Keratinocyte (primary cell): ENCODE measurements around the gene ITPR1. TPM values are rescaled to one million over a fixed set of nuclear protein-coding genes. Genes with fewer than 3 reads are reported as not detected.

ENCODE experiments used
- DNase-seq: peaks from one replicate; pipeline ENCODE4 v3.0.0-alpha.2; 2011; ENCODE audit warnings: low read depth, missing footprints, low spot score
- FAIRE-seq: peaks from 2 replicates; lab custom pipeline; 2011; peaks lifted over from hg19 to GRCh38; lab: Jason Lieb, UNC
- H2AFZ ChIP-seq: 2 replicates; pipeline ENCODE4 v1.6.0; 2012; ENCODE audit warnings: low read length, control low read depth, inconsistent platforms; ENCODE audit not compliant: control insufficient read depth
- H3K27ac ChIP-seq: 2 replicates; pipeline ENCODE4 v1.5.1; 2011; ENCODE audit warnings: low read length; ENCODE audit not compliant: control insufficient read depth, insufficient read depth
- H3K27me3 ChIP-seq: 3 replicates; pipeline ENCODE4 v1.6.0; 2011; ENCODE audit warnings: low read length; ENCODE audit not compliant: control insufficient read depth, insufficient read depth; ENCODE audit errors: extremely low read depth
- H3K36me3 ChIP-seq, 2 experiments: 2 replicates in 1 of 2; 3 replicates in 1 of 2; pipeline ENCODE4 v1.5.1; 2011; ENCODE audit warnings: low read length in 2 of 2, mild to moderate bottlenecking in 1 of 2; ENCODE audit not compliant: control insufficient read depth in 2 of 2, insufficient read depth in 2 of 2; ENCODE audit errors: extremely low read depth in 1 of 2
- H3K4me1 ChIP-seq: 3 replicates; pipeline ENCODE4 v1.5.1; 2011; ENCODE audit warnings: low read length; ENCODE audit not compliant: control insufficient read depth, insufficient read depth; ENCODE audit errors: extremely low read depth
- H3K4me2 ChIP-seq: 3 replicates; pipeline ENCODE4 v1.6.0; 2011; ENCODE audit warnings: low read depth, low read length; ENCODE audit not compliant: control insufficient read depth, insufficient read depth; ENCODE audit errors: extremely low read depth
- H3K4me3 ChIP-seq, 3 experiments: fragments of 200-600 bp in 1 of 3; sonication (generic) in 1 of 3; 2 replicates in 2 of 3; 3 replicates in 1 of 3; pipeline ENCODE4 v1.5.1; 2011 to 2016; ENCODE audit warnings: low read length in 3 of 3, mild to moderate bottlenecking in 3 of 3, control low read depth in 2 of 3, inconsistent platforms in 1 of 3, low read depth in 1 of 3, mixed read lengths in 1 of 3, mixed run types in 1 of 3, moderate library complexity in 1 of 3; ENCODE audit not compliant: control insufficient read depth in 2 of 3, insufficient read depth in 2 of 3; ENCODE audit errors: extremely low read depth in 1 of 3
- H3K79me2 ChIP-seq: 2 replicates; pipeline ENCODE4 v1.6.0; 2012; ENCODE audit warnings: low read length; ENCODE audit not compliant: control insufficient read depth, insufficient read depth
- H3K9ac ChIP-seq: 3 replicates; pipeline ENCODE4 v1.6.0; 2011; ENCODE audit warnings: low read length; ENCODE audit not compliant: control insufficient read depth, insufficient read depth; ENCODE audit errors: extremely low read depth
- H3K9me1 ChIP-seq: 3 replicates; pipeline ENCODE4 v1.6.0; 2011; ENCODE audit warnings: low read length; ENCODE audit not compliant: control insufficient read depth, insufficient read depth; ENCODE audit errors: extremely low read depth
- H3K9me3 ChIP-seq: 2 replicates; pipeline ENCODE4 v1.5.1; 2012; ENCODE audit warnings: low read depth, low read length; ENCODE audit not compliant: control insufficient read depth
- H4K20me1 ChIP-seq: 3 replicates; pipeline ENCODE4 v1.6.0; 2011; ENCODE audit warnings: low read length; ENCODE audit not compliant: control insufficient read depth, insufficient read depth; ENCODE audit errors: extremely low read depth
- CTCF ChIP-seq, 3 experiments: IDR thresholded peaks in 1 of 3; conservative IDR thresholded peaks in 1 of 3; optimal IDR thresholded peaks in 1 of 3; 2 replicates in 2 of 3; 3 replicates in 1 of 3; pipeline versions ENCODE3 to v1.5.1; 2011; ENCODE audit warnings: low read length in 3 of 3, mild to moderate bottlenecking in 3 of 3, moderate library complexity in 2 of 3, control low read depth in 1 of 3, inconsistent platforms in 1 of 3; ENCODE audit not compliant: insufficient read depth in 2 of 3; ENCODE audit errors: extremely low read depth in 1 of 3
- EZH2 ChIP-seq: IDR thresholded peaks from one replicate; pipeline ENCODE4 v1.6.1; 2012; ENCODE audit warnings: inconsistent platforms, mild to moderate bottlenecking, low read length, moderate library complexity
- dilution Hi-C: fragments of 300-500 bp; cut with MboI; formaldehyde crosslinking; loops from one replicate; pipeline ENCODE4 v1.7.0; 2020; ENCODE audit warnings: low sequenced_read_pairs; ENCODE audit not compliant: extremely low pct_ligation_motif_present
- polyA plus RNA-seq, 5 experiments: library from polyadenylated mRNA; depleted of rRNA in 3 of 5; stranded (reverse) in 3 of 5; stranded (forward) in 1 of 5; unstranded in 1 of 5; fragments of >200 nt; gene quantifications; 1 replicate in 1 of 5; 2 replicates in 3 of 5; 3 replicates in 1 of 5; pipeline versions ENCODE4 v1.2.1 to v1.2.3, GENCODE V29; 2011 to 2012; ENCODE audit warnings: missing spikeins in 2 of 5, low read depth in 1 of 5, low replicate concordance in 1 of 5

Gene ITPR1
- polyA plus RNA-seq, 1 donor (not counting 4 experiments of a cell fraction or from before 2014, with no cell fraction given): 3.5 TPM

GRCh38 chr3:4833471-4833870 lies 340.3 kb downstream of the ITPR1 start:
- no peak for TF ChIP-seq CTCF (optimal IDR thresholded peaks at IDR 0.05 in 1 of 3, IDR thresholded peaks at IDR 0.05 in 1 of 3, conservative IDR thresholded peaks at IDR 0.05 in 1 of 3; ENCODE audit: extremely low read depth in 1 of 3, insufficient read depth in 2 of 3, low read length in 3 of 3)
- TF ChIP-seq EZH2: no peak
- Histone ChIP-seq H3K4me1 (peaks cover 30% of the 10 kb centered on the region), H3K9ac (no peak overlapping the region), H3K4me2 (no peak overlapping the region), H2AFZ (no peak overlapping the region), H3K4me3 (no peak overlapping the region), H3K9me1 (no peaks in the 10 kb centered on the region), H3K79me2 (no peaks in the 10 kb centered on the region), H3K27ac (no peak overlapping the region), H3K27me3 (no peaks in the 10 kb centered on the region), H3K36me3 (no peaks in the 10 kb centered on the region), H4K20me1 (no peaks in the 10 kb centered on the region), H3K9me3 (no peaks in the 10 kb centered on the region)
- dilution Hi-C loops: no loop called here
- FAIRE-seq (no peak), DNase-seq (no peak)

GRCh38 chr3:4834403-4834866 lies 341.3 kb downstream of the ITPR1 start:
- H3K36me3 ChIP-seq: no peaks in the 10 kb centered on the region
- no peaks in the 10 kb centered on the region for H3K79me2 ChIP-seq
- H3K9ac ChIP-seq: no peak overlapping the region
- no peak for TF ChIP-seq EZH2
- no peak for TF ChIP-seq CTCF (optimal IDR thresholded peaks at IDR 0.05 in 1 of 3, IDR thresholded peaks at IDR 0.05 in 1 of 3, conservative IDR thresholded peaks at IDR 0.05 in 1 of 3; ENCODE audit: extremely low read depth in 1 of 3, insufficient read depth in 2 of 3, low read length in 3 of 3)
- H3K9me3 ChIP-seq: no peaks in the 10 kb centered on the region
- no peaks in the 10 kb centered on the region for H3K27me3 ChIP-seq
- no peak overlapping the region for H3K4me3 ChIP-seq
- dilution Hi-C loops: no loop called here
- peaks cover 23% of the 10 kb centered on the region for H3K4me1 ChIP-seq
- no peak overlapping the region for H3K4me2 ChIP-seq
- FAIRE-seq (no peak), DNase-seq (no peak)
- H3K27ac ChIP-seq: no peak overlapping the region
- H4K20me1 ChIP-seq: no peaks in the 10 kb centered on the region
- H3K9me1 ChIP-seq: no peaks in the 10 kb centered on the region
- no peak overlapping the region for H2AFZ ChIP-seq
